Endodermal cell (in vitro differentiated cells): ENCODE measurements around the gene RIMBP2. TPM values are rescaled to one million over a fixed set of nuclear protein-coding genes. Genes with fewer than 3 reads are reported as not detected.

ENCODE experiments used
- DNase-seq: peaks from one replicate; pipeline ENCODE4 v3.0.0-alpha.2; 2017
- H3K27ac ChIP-seq: 2 replicates; pipeline ENCODE4 v1.5.1; 2013; ENCODE audit warnings: mild to moderate bottlenecking, low read depth, low read length, moderate library complexity
- H3K27me3 ChIP-seq: 2 replicates; pipeline ENCODE4 v1.6.1; 2013; ENCODE audit warnings: mild to moderate bottlenecking, low read length, moderate library complexity; ENCODE audit not compliant: insufficient read depth, control insufficient read depth, poor library complexity, severe bottlenecking
- H3K36me3 ChIP-seq: 2 replicates; pipeline ENCODE4 v1.7.0; 2013; ENCODE audit warnings: mild to moderate bottlenecking, low read length, moderate library complexity; ENCODE audit not compliant: control insufficient read depth, insufficient read depth
- H3K4me1 ChIP-seq: one replicate; pipeline ENCODE4 v1.7.0; 2013; ENCODE audit warnings: low read length; ENCODE audit not compliant: control insufficient read depth, insufficient read depth
- H3K4me3 ChIP-seq: 2 replicates; pipeline ENCODE4 v1.5.1; 2013; ENCODE audit warnings: mild to moderate bottlenecking, low read length, moderate library complexity
- H3K9ac ChIP-seq: 2 replicates; pipeline ENCODE4 v1.6.1; 2013; ENCODE audit warnings: mild to moderate bottlenecking, low read length, moderate library complexity; ENCODE audit not compliant: poor library complexity, severe bottlenecking; ENCODE audit errors: extremely low read depth
- H3K9me3 ChIP-seq: 2 replicates; pipeline ENCODE4 v1.6.1; 2013; ENCODE audit warnings: mild to moderate bottlenecking, low read length, moderate library complexity; ENCODE audit not compliant: control insufficient read depth
- H3K27ac Mint-ChIP-seq: 2 replicates; pipeline ENCODE4 v1.8.0; 2020; ENCODE audit warnings: mixed read lengths
- H3K27me3 Mint-ChIP-seq: 2 replicates; pipeline ENCODE4 v1.8.0; 2021; ENCODE audit warnings: mild to moderate bottlenecking, mixed read lengths; ENCODE audit not compliant: insufficient read depth
- H3K36me3 Mint-ChIP-seq: 2 replicates; pipeline ENCODE4 v1.8.0; 2020; ENCODE audit warnings: low read depth, mixed read lengths
- H3K4me1 Mint-ChIP-seq: 2 replicates; pipeline ENCODE4 v1.8.0; 2020; ENCODE audit warnings: mixed read lengths
- H3K4me3 Mint-ChIP-seq: 2 replicates; pipeline ENCODE4 v1.8.0; 2020; ENCODE audit warnings: mild to moderate bottlenecking, moderate library complexity, mixed read lengths
- H3K9me3 Mint-ChIP-seq: 2 replicates; pipeline ENCODE4 v1.8.0; 2020; ENCODE audit warnings: mild to moderate bottlenecking, mixed read lengths
- CTCF ChIP-seq: fragments of 200-600 bp; sonication (generic); conservative IDR thresholded peaks from 2 replicates; pipeline ENCODE4 v1.5.0; 2021; ENCODE audit warnings: antibody characterized with exemption, mild to moderate bottlenecking
- WGBS, 2 experiments: methylation state at CpG; one replicate each; pipeline versions ENCODE4 v1.1.5 to v1.1.7; 2013; ENCODE audit warnings: missing lambda C conversion rate in 2 of 2, mixed read lengths in 1 of 2; ENCODE audit not compliant: insufficient coverage in 1 of 2, insufficient read length in 1 of 2; 5-methylcytosine and 5-hydroxymethylcytosine counted together
- total RNA-seq, 2 donors: library from RNA; stranded (reverse); fragmentation: NEBNext Ultra II Directional in 1 of 2; extraction: Animal tissue kit (Norgen Biotek cat#: 25700) in 1 of 2; gene quantifications; 2 replicates in 1 of 2; 3 replicates in 1 of 2; pipeline ENCODE4 v1.2.1, GENCODE V29; 2021

The RIMBP2 gene
- total RNA-seq, 2 donors from 2014 or later = 0.13 to 3.4 TPM

DNA sequence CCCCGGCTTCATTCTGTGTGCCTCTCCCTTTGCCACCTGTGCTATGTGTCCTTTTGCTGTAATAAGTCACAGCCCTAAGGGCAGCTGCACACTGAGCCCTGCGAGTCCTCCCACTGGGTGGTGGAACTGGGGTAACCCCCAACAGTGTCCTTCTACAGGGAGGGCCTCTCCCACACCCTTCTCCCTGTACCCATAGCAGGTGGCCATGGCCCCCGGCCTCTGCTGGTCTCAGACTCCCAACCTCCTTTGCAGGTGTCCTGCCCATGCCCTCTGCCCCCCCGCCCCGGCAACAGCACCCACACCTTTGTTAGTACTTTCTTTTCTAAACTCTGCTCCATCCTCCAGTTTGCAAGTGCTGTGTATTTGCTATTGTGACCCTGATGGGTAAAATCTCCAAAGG lies 206.6 kb downstream of the RIMBP2 start:
- H3K9me3 Mint-ChIP-seq = no peaks in the 10 kb centered on the region
- no peak for TF ChIP-seq CTCF
- Histone ChIP-seq H3K4me1 (no peaks in the 10 kb centered on the region), H3K9me3 (no peaks in the 10 kb centered on the region), H3K4me3 (no peak overlapping the region), H3K27me3 (no peaks in the 10 kb centered on the region), H3K36me3 (no peaks in the 10 kb centered on the region), H3K9ac (no peak overlapping the region), H3K27ac (no peak overlapping the region)
- no peaks in the 10 kb centered on the region for H3K36me3 Mint-ChIP-seq
- 80 to 88% methylated on average over 1 to 5 of the region's 5 CpGs for WGBS, 2 experiments
- peaks cover 3% of the 10 kb centered on the region for H3K27me3 Mint-ChIP-seq
- no peak overlapping the region for H3K4me3 Mint-ChIP-seq
- peaks cover 12% of the 10 kb centered on the region for H3K4me1 Mint-ChIP-seq
- no peak overlapping the region for H3K27ac Mint-ChIP-seq
- no peak for DNase-seq

DNA sequence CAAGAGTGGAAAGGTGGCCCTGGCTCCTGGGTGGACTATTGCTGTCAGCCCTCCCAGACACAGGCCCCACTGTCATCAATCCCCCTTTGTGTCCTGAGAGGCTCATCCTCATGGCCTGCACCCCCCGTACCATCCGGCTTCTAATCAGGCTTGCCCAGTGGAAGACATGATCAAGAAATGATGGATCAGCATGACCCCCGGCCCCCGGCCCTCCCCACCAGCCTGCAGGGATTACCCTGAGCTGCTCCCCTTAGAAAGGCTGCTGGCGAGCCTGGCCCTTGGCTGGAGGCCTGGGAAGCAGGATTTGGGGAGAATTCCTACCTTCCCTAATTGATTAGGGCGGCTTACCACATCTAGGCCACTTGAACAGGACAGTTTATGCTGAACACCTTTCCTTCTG lies 207.3 kb downstream of the RIMBP2 start:
- Mint-ChIP-seq H3K36me3 (no peaks in the 10 kb centered on the region), H3K4me1 (peaks cover 6% of the 10 kb centered on the region), H3K9me3 (no peaks in the 10 kb centered on the region), H3K27me3 (peaks cover 3% of the 10 kb centered on the region), H3K4me3 (no peak overlapping the region), H3K27ac (no peak overlapping the region)
- no peak for TF ChIP-seq CTCF
- no peak for DNase-seq
- Histone ChIP-seq H3K27ac (no peak overlapping the region), H3K9ac (no peak overlapping the region), H3K4me3 (no peak overlapping the region), H3K9me3 (no peaks in the 10 kb centered on the region), H3K36me3 (no peaks in the 10 kb centered on the region), H3K27me3 (no peaks in the 10 kb centered on the region), H3K4me1 (no peaks in the 10 kb centered on the region)
- 92 to 97% methylated on average over 5 to 6 of the region's 6 CpGs for WGBS, 2 experiments

DNA sequence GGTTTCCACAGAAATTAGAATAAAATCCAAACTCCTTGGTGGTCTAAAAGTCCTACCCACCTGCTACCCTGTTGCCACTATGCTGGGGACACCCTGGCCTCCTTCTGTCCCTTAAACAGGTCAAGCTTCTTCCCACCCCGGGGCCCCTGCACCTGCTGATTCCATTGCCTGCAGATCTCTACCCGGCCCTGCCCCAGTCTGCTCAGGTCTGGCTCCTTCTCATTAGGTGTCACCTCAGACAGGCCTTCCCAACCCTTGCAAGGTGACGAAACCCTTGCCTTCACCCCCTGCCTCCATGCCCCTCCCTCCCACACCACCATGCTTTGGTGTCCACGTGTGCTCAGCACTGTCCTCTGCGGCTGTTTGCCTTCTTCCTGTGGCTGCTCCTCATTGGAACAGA lies 207.8 kb downstream of the RIMBP2 start:
- Mint-ChIP-seq H3K4me1 (peaks cover under 1% of the 10 kb centered on the region), H3K9me3 (no peaks in the 10 kb centered on the region), H3K4me3 (no peak overlapping the region), H3K27ac (no peak overlapping the region), H3K36me3 (no peaks in the 10 kb centered on the region), H3K27me3 (peaks cover 3% of the 10 kb centered on the region)
- Histone ChIP-seq H3K27me3 (no peaks in the 10 kb centered on the region), H3K27ac (no peak overlapping the region), H3K4me3 (no peak overlapping the region), H3K9ac (no peak overlapping the region), H3K9me3 (no peaks in the 10 kb centered on the region), H3K36me3 (no peaks in the 10 kb centered on the region), H3K4me1 (no peaks in the 10 kb centered on the region)
- no peak for DNase-seq
- no peak for TF ChIP-seq CTCF
- 87 to 100% methylated on average over 3 to 5 of the region's 5 CpGs for WGBS, 2 experiments
